HCT116 (cell line): ENCODE measurements around the gene H6PD. TPM values are rescaled to one million over a fixed set of nuclear protein-coding genes. Genes with fewer than 3 reads are reported as not detected.

Source experiments
- ATAC-seq: fragments of 200-7000 bp; cut with Tn5 transposase; 2 replicates; pipeline ENCODE4 v1.9.1; 2020; ENCODE audit warnings: mild to moderate bottlenecking, moderate library complexity
- BruUV-seq: library from RNA; stranded (reverse); fragments of 400-500 nt; replicated peaks from 2 replicates; lab custom pipeline; 2021; lab: Mats Ljungman, UMichigan
- CTCF ChIA-PET: fragments of 300-600 bp; sonication (Branson Sonifier 250); formaldehyde crosslinking; loops from one replicate; lab custom pipeline; 2021; ENCODE audit warnings: antibody characterized with exemption; lab: Charles Lee
- POLR2A ChIA-PET: fragments of 300-600, 350-600 bp; sonication (Branson Sonifier 250); formaldehyde crosslinking; loops from one replicate; lab custom pipeline; 2021; ENCODE audit warnings: antibody characterized with exemption; lab: Charles Lee
- RAD21 ChIA-PET, 2 experiments: fragments of 300-600 bp; sonication (Branson Sonifier 250); formaldehyde crosslinking; loops; one replicate each; lab custom pipeline; 2023; ENCODE audit warnings: low total read pairs in 2 of 2; ENCODE audit not compliant: uncharacterized antibody in 2 of 2, unreplicated experiment in 2 of 2, low non-redundant PET in 1 of 2; lab: Charles Lee
- DNase-seq: peaks from one replicate; pipeline ENCODE4 v3.0.0-alpha.2; 2010; ENCODE audit warnings: low read depth, low spot score
- H2AFZ ChIP-seq: fragments of 200-600 bp; shearing (Covaris generic), sonication (generic); 2 replicates; pipeline ENCODE4 v1.6.1; 2017; ENCODE audit warnings: low read depth, mixed run types, mixed read lengths, antibody characterized with exemption, low read length; ENCODE audit not compliant: poor library complexity, severe bottlenecking
- H3K27ac ChIP-seq: 2 replicates; pipeline ENCODE4 v1.5.1; 2012; ENCODE audit warnings: low read depth, low read length
- H3K27me3 ChIP-seq: fragments of 200-600 bp; sonication (generic); 2 replicates; pipeline ENCODE4 v1.6.1; 2016; ENCODE audit warnings: mixed run types, low read length, mixed read lengths; ENCODE audit not compliant: insufficient read depth
- H3K36me3 ChIP-seq, 2 experiments: fragments of 200-500 bp in 1 of 2; fragments of 200-600 bp in 1 of 2; sonication (Bioruptor generic) in 1 of 2; sonication (generic) in 1 of 2; 2 replicates each; pipeline versions ENCODE4 v1.5.1 to v1.6.1; 2014 to 2016; ENCODE audit warnings: low read length in 2 of 2, inconsistent platforms in 1 of 2, mixed read lengths in 1 of 2, mixed run types in 1 of 2; ENCODE audit not compliant: insufficient read depth in 2 of 2, control insufficient read depth in 1 of 2
- H3K4me1 ChIP-seq, 2 experiments: fragments of 200-600 bp in 1 of 2; sonication (generic) in 1 of 2; 2 replicates each; pipeline versions ENCODE4 v1.5.1 to v1.6.1; 2012 to 2017; ENCODE audit warnings: low read length in 2 of 2, inconsistent platforms in 1 of 2, mild to moderate bottlenecking in 1 of 2, mixed read lengths in 1 of 2, mixed run types in 1 of 2, moderate library complexity in 1 of 2; ENCODE audit not compliant: insufficient read depth in 2 of 2, control insufficient read depth in 1 of 2
- H3K4me2 ChIP-seq: fragments of 200-600 bp; sonication (generic); 2 replicates; pipeline ENCODE4 v1.6.1; 2017; ENCODE audit warnings: mixed run types, low read length, mixed read lengths
- H3K4me3 ChIP-seq, 2 experiments: fragments of 200-600 bp in 1 of 2; sonication (generic) in 1 of 2; replicated peaks in 1 of 2; 2 replicates each; pipeline ENCODE4 v1.5.1; 2011 to 2016; ENCODE audit warnings: low read length in 2 of 2, control low read depth in 1 of 2, low read depth in 1 of 2, mild to moderate bottlenecking in 1 of 2, mixed read lengths in 1 of 2, mixed run types in 1 of 2
- H3K79me2 ChIP-seq: fragments of 200-600 bp; sonication (generic); 2 replicates; pipeline ENCODE4 v1.6.1; 2017; ENCODE audit warnings: mild to moderate bottlenecking, mixed run types, low read length, moderate library complexity, mixed read lengths; ENCODE audit not compliant: insufficient read depth
- H3K9ac ChIP-seq: fragments of 200-600 bp; sonication (generic); 2 replicates; pipeline ENCODE4 v1.6.1; 2016; ENCODE audit warnings: low read length, mixed read lengths
- H3K9me2 ChIP-seq: fragments of 200-600 bp; sonication (generic), shearing (Covaris generic); 2 replicates; pipeline ENCODE4 v1.6.1; 2017; ENCODE audit warnings: mixed run types, mild to moderate bottlenecking, moderate library complexity; ENCODE audit not compliant: insufficient read depth
- H3K9me3 ChIP-seq, 2 experiments: fragments of 200-500 bp in 1 of 2; fragments of 200-600 bp in 1 of 2; sonication (Bioruptor generic) in 1 of 2; sonication (generic) in 1 of 2; 2 replicates each; pipeline ENCODE4 v1.6.1; 2014 to 2017; ENCODE audit warnings: low read length in 2 of 2, mixed read lengths in 2 of 2, inconsistent platforms in 1 of 2, low read depth in 1 of 2, mild to moderate bottlenecking in 1 of 2, mixed run types in 1 of 2, moderate library complexity in 1 of 2; ENCODE audit not compliant: control insufficient read depth in 1 of 2, insufficient read depth in 1 of 2
- H4K20me1 ChIP-seq: fragments of 200-600 bp; sonication (generic), shearing (Covaris generic); 2 replicates; pipeline ENCODE4 v1.6.1; 2017; ENCODE audit warnings: mixed run types, mild to moderate bottlenecking, moderate library complexity; ENCODE audit not compliant: insufficient read depth
- ATF3 ChIP-seq: IDR thresholded peaks from 2 replicates; pipeline ENCODE4 v1.6.1; 2012
- CEBPB ChIP-seq: IDR thresholded peaks from 2 replicates; pipeline ENCODE4 v1.6.1; 2012; ENCODE audit warnings: low read depth
- CTCF ChIP-seq, 3 experiments: fragments of 200-600 bp in 1 of 3; sonication (generic) in 1 of 3; IDR thresholded peaks in 2 of 3; conservative IDR thresholded peaks in 1 of 3; 2 replicates each; pipeline ENCODE4 v1.5.1; 2012 to 2017; ENCODE audit warnings: low read depth in 2 of 3, low read length in 2 of 3, antibody characterized with exemption in 1 of 3, borderline replicate concordance in 1 of 3, control low read depth in 1 of 3, mild to moderate bottlenecking in 1 of 3, mixed read lengths in 1 of 3, mixed run types in 1 of 3, moderate library complexity in 1 of 3; ENCODE audit not compliant: insufficient read depth in 1 of 3
- EZH2 ChIP-seq: fragments of 200-600 bp; sonication (generic); IDR thresholded peaks from 2 replicates; pipeline ENCODE4 v1.6.1; 2017; ENCODE audit warnings: antibody characterized with exemption, mixed run types
- POLR2A ChIP-seq: IDR thresholded peaks from 2 replicates; pipeline ENCODE4 v1.7.0; 2011; ENCODE audit warnings: borderline replicate concordance; ENCODE audit not compliant: insufficient read depth, insufficient read length; ENCODE audit errors: extremely low read depth
- RAD21 ChIP-seq: IDR thresholded peaks from 2 replicates; pipeline ENCODE4 v1.6.1; 2012; ENCODE audit warnings: low read depth, mild to moderate bottlenecking
- SP1 ChIP-seq: IDR thresholded peaks from 2 replicates; pipeline ENCODE4 v1.6.1; 2012; ENCODE audit warnings: low read depth
- TCF7L2 ChIP-seq: IDR thresholded peaks from 2 replicates; pipeline ENCODE4 v1.7.0; 2011; ENCODE audit warnings: borderline replicate concordance, inconsistent platforms; ENCODE audit not compliant: insufficient read depth, insufficient read length; ENCODE audit errors: extremely low read depth
- YY1 ChIP-seq: IDR thresholded peaks from 2 replicates; pipeline ENCODE4 v1.6.1; 2011; ENCODE audit warnings: low read length, low read depth, moderate library complexity, mild to moderate bottlenecking; ENCODE audit not compliant: insufficient replicate concordance; ENCODE audit errors: extremely low read depth
- ZFX ChIP-seq: fragments of 450-650 bp; IDR thresholded peaks from 2 replicates; pipeline ENCODE4 v1.6.1; 2017
- intact Hi-C: fragments of 100-400 bp; cut with micrococcal nuclease; formaldehyde crosslinking; loops from 2 replicates; pipeline ENCODE4 v1.10.0; 2022
- total RNA-seq: library from RNA; stranded (reverse); gene quantifications from one replicate; pipeline ENCODE4 v1.2.1, GENCODE V29; 2021; ENCODE audit not compliant: unreplicated experiment
- TF ChIP-seq, protein P1 (sequence below): IDR thresholded peaks from 2 replicates; pipeline ENCODE4 v1.6.1; 2012; ENCODE audit warnings: low read depth
- TF ChIP-seq, protein P2 (sequence below): IDR thresholded peaks from 2 replicates; pipeline ENCODE4 v1.6.1; 2011; ENCODE audit warnings: mild to moderate bottlenecking, low read length, moderate library complexity; ENCODE audit not compliant: insufficient replicate concordance; ENCODE audit errors: extremely low read depth

H6PD gene
- total RNA-seq, 1 experiment from 2014 or later, result 16.2 TPM

- BruUV-seq, result no TSS peak
- TF ChIP-seq ATF3 (no peak), RAD21 (no peak), CEBPB (no peak), ZFX (no peak), SP1 (no peak), TCF7L2 (no peak), CTCF (IDR thresholded peaks at IDR 0.05 in 2 of 3, conservative IDR thresholded peaks at IDR 0.05 in 1 of 3; ENCODE audit: borderline replicate concordance in 1 of 3, insufficient read depth in 1 of 3, low read depth in 2 of 3, low read length in 2 of 3) (no peak), YY1 (no peak), POLR2A (no peak), EZH2 (no peak)
- TF ChIP-seq, protein P1, sequence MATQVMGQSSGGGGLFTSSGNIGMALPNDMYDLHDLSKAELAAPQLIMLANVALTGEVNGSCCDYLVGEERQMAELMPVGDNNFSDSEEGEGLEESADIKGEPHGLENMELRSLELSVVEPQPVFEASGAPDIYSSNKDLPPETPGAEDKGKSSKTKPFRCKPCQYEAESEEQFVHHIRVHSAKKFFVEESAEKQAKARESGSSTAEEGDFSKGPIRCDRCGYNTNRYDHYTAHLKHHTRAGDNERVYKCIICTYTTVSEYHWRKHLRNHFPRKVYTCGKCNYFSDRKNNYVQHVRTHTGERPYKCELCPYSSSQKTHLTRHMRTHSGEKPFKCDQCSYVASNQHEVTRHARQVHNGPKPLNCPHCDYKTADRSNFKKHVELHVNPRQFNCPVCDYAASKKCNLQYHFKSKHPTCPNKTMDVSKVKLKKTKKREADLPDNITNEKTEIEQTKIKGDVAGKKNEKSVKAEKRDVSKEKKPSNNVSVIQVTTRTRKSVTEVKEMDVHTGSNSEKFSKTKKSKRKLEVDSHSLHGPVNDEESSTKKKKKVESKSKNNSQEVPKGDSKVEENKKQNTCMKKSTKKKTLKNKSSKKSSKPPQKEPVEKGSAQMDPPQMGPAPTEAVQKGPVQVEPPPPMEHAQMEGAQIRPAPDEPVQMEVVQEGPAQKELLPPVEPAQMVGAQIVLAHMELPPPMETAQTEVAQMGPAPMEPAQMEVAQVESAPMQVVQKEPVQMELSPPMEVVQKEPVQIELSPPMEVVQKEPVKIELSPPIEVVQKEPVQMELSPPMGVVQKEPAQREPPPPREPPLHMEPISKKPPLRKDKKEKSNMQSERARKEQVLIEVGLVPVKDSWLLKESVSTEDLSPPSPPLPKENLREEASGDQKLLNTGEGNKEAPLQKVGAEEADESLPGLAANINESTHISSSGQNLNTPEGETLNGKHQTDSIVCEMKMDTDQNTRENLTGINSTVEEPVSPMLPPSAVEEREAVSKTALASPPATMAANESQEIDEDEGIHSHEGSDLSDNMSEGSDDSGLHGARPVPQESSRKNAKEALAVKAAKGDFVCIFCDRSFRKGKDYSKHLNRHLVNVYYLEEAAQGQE, result no peak
- TF ChIP-seq, protein P2, sequence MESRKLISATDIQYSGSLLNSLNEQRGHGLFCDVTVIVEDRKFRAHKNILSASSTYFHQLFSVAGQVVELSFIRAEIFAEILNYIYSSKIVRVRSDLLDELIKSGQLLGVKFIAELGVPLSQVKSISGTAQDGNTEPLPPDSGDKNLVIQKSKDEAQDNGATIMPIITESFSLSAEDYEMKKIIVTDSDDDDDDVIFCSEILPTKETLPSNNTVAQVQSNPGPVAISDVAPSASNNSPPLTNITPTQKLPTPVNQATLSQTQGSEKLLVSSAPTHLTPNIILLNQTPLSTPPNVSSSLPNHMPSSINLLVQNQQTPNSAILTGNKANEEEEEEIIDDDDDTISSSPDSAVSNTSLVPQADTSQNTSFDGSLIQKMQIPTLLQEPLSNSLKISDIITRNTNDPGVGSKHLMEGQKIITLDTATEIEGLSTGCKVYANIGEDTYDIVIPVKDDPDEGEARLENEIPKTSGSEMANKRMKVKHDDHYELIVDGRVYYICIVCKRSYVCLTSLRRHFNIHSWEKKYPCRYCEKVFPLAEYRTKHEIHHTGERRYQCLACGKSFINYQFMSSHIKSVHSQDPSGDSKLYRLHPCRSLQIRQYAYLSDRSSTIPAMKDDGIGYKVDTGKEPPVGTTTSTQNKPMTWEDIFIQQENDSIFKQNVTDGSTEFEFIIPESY, result no peak
- peaks cover 0 to 21% of the 10 kb centered on the region in 2 experiments; a peak in 3 of 4 replicates for H3K4me1 ChIP-seq
- intact Hi-C loops, result no loop called here
- no peak overlapping the region for H3K27ac ChIP-seq
- ChIA-PET POLR2A (no interaction called here), CTCF (no interaction called here), RAD21 (no interaction called here)
- H3K79me2 ChIP-seq, result no peaks in the 10 kb centered on the region
- H3K27me3 ChIP-seq, result no peaks in the 10 kb centered on the region
- no peaks in the 10 kb centered on the region for H3K9me3 ChIP-seq
- ATAC-seq, result no peak
- H4K20me1 ChIP-seq, result no peaks in the 10 kb centered on the region
- no peak overlapping the region for H3K9ac ChIP-seq
- H2AFZ ChIP-seq, result no peak overlapping the region
- H3K9me2 ChIP-seq, result no peaks in the 10 kb centered on the region
- no peak overlapping the region for H3K4me2 ChIP-seq
- H3K36me3 ChIP-seq, result no peaks in the 10 kb centered on the region
- DNase-seq, result no peak
- H3K4me3 ChIP-seq, result no peak overlapping the region
Observed at GRCh38 chr1:9229549-9229948, 5.0 kb upstream of the H6PD start.
